Esophagus squamous epithelium (tissue), 5 donors: ENCODE measurements around the gene LRRC32. TPM values are rescaled to one million over a fixed set of nuclear protein-coding genes. Genes with fewer than 3 reads are reported as not detected.

Source experiments
- DNase-seq: peaks from one replicate; lab custom pipeline; 2025; lab: John Stamatoyannopoulos, UW
- H3K27ac ChIP-seq, 4 donors: fragments of 200-600 bp; sonication (generic); one replicate each; pipeline ENCODE4 v1.5.1; 2016 to 2019; ENCODE audit warnings: mild to moderate bottlenecking in 1 of 4
- H3K27me3 ChIP-seq, 4 donors: fragments of 200-600 bp; sonication (generic); 1 replicate in 3 of 4; 2 replicates in 1 of 4; pipeline versions ENCODE4 v1.5.1 to v1.6.0; 2017 to 2021; ENCODE audit warnings: antibody characterized with exemption in 1 of 4
- H3K36me3 ChIP-seq, 3 donors: fragments of 200-600 bp; sonication (generic); one replicate each; pipeline ENCODE4 v1.5.1; 2016 to 2019
- H3K4me1 ChIP-seq, 3 donors: fragments of 200-600 bp; sonication (generic); one replicate each; pipeline ENCODE4 v1.5.1; 2017 to 2019
- H3K4me3 ChIP-seq, 4 donors: fragments of 200-600 bp; sonication (generic); 1 replicate in 3 of 4; 2 replicates in 1 of 4; pipeline ENCODE4 v1.5.1; 2016 to 2019; ENCODE audit warnings: mild to moderate bottlenecking in 2 of 4, moderate library complexity in 1 of 4
- H3K9me3 ChIP-seq, 3 donors: fragments of 200-600 bp; sonication (generic); one replicate each; pipeline ENCODE4 v1.5.1; 2016 to 2019
- POLR2A ChIP-seq, 4 donors: fragments of 450-650 bp; IDR thresholded peaks; one replicate each; pipeline ENCODE4 v1.6.1; 2017; ENCODE audit warnings: antibody characterized with exemption in 4 of 4, mild to moderate bottlenecking in 4 of 4, moderate library complexity in 3 of 4
- WGBS, 2 donors: methylation state at CpG; one replicate each; pipeline ENCODE4 v1.1.5; 2018; 5-methylcytosine and 5-hydroxymethylcytosine counted together
- intact Hi-C: fragments of 100-400 bp; cut with DNase I; formaldehyde crosslinking; loops from one replicate; pipeline ENCODE4 v1.15.0; 2022
- total RNA-seq, 4 donors: library from RNA; depleted of rRNA; stranded (reverse); fragments of >200 nt; gene quantifications; one replicate each; pipeline ENCODE4 v1.1.0, GENCODE V29; 2016
- TF ChIP-seq, protein P1 (sequence below), 6 experiments: fragments of 450-650 bp in 4 of 6; fragments of 200-600 bp in 2 of 6; sonication (generic) in 2 of 6; IDR thresholded peaks; one replicate each; pipeline ENCODE4 v1.5.1; 2016 to 2019; ENCODE audit warnings: antibody characterized with exemption in 6 of 6, mild to moderate bottlenecking in 4 of 6, moderate library complexity in 4 of 6
- donor health status: DM: yes; HTN: yes; CAD: no.

LRRC32 gene
- total RNA-seq, 4 donors from 2014 or later = 3.0 to 23.4 (median 8.5) TPM

DNA sequence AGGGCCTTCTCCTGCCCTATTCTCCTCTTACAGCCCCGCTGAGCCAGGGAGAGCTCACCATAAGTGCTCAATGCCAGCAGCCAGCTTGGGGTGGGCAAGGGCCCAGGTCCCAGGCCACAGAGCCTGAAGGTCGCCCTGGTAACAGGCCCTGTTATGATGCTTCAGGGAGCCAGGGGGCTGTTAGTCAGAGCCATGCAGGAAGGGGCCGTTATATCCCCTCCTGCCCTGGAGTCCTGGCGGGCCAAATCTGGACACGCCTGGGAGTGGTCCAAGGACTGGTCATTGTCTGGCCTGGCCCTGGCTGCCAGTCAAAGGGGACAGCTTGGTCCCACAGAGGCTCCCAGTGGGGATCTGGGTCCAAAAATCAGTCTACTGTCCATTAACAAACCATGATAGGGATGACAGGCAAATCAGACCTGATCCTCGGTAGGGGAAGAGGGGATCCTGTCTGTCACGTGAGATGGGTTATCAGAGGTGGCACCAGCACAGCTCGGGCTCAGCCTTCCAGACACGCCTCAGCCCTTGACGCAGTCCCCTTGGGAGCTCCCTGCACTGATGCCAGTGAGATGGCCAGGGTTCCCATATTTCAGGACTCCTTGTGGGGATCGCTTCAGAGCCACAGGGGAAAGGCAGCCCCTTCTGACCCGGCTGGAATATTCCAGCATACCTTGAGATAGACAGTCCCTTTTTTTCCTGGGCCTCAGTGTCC, 55.9 kb downstream of the LRRC32 start:
- no peaks in the 10 kb centered on the region for H3K36me3 ChIP-seq
- intact Hi-C loops = no loop called here
- WGBS, 2 donors = 36 to 86% methylated on average over 4 of the region's 12 CpGs
- H3K27me3 ChIP-seq = no peaks in the 10 kb centered on the region
- no peak for TF ChIP-seq POLR2A (IDR thresholded peaks at IDR 0.05)
- TF ChIP-seq, protein P1, sequence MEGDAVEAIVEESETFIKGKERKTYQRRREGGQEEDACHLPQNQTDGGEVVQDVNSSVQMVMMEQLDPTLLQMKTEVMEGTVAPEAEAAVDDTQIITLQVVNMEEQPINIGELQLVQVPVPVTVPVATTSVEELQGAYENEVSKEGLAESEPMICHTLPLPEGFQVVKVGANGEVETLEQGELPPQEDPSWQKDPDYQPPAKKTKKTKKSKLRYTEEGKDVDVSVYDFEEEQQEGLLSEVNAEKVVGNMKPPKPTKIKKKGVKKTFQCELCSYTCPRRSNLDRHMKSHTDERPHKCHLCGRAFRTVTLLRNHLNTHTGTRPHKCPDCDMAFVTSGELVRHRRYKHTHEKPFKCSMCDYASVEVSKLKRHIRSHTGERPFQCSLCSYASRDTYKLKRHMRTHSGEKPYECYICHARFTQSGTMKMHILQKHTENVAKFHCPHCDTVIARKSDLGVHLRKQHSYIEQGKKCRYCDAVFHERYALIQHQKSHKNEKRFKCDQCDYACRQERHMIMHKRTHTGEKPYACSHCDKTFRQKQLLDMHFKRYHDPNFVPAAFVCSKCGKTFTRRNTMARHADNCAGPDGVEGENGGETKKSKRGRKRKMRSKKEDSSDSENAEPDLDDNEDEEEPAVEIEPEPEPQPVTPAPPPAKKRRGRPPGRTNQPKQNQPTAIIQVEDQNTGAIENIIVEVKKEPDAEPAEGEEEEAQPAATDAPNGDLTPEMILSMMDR (IDR thresholded peaks at IDR 0.05) = no peak
- peaks cover 0 to 38% (median 23%) of the 10 kb centered on the region in 3 donors for H3K4me1 ChIP-seq
- no peaks in the 10 kb centered on the region for H3K9me3 ChIP-seq
- DNase-seq = no peak
- H3K4me3 ChIP-seq = no peak overlapping the region
- peak overlapping the region in 3 of 4 donors; percentile 7 to 80 (median 71) for H3K27ac ChIP-seq

DNA sequence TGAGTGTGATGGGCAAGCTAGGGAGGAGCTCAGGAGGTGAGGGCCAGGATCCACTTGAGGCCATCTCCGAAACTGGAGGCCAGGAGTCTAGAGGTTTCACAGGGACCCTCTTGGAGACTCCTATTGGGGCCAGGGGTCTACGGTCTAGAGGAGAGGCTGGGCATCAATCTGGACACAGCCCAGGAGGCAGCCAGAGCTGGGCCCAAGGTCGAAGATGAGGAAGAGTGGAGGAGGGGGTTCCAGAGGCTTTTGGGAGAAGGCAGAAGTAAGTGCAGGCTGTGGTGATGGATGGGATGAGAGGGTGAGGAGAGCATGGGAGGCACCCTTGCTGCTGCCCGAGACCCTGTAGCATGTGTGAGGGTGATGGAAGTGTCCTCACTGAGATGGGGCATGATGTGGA, 56.6 kb downstream of the LRRC32 start:
- no peak for TF ChIP-seq POLR2A (IDR thresholded peaks at IDR 0.05)
- TF ChIP-seq, protein P1 (IDR thresholded peaks at IDR 0.05) = no peak
- intact Hi-C loops = no loop called here
- H3K4me1 ChIP-seq = peaks cover 0 to 38% (median 23%) of the 10 kb centered on the region in 3 donors
- no peaks in the 10 kb centered on the region for H3K36me3 ChIP-seq
- H3K27me3 ChIP-seq = no peaks in the 10 kb centered on the region
- H3K4me3 ChIP-seq = no peak overlapping the region
- DNase-seq = no peak
- WGBS, 2 donors = 82 to 92% methylated on average over 4 of the region's 4 CpGs
- H3K27ac ChIP-seq = peak overlapping the region in 3 of 4 donors; percentile 7 to 80 (median 71)
- no peaks in the 10 kb centered on the region for H3K9me3 ChIP-seq

DNA sequence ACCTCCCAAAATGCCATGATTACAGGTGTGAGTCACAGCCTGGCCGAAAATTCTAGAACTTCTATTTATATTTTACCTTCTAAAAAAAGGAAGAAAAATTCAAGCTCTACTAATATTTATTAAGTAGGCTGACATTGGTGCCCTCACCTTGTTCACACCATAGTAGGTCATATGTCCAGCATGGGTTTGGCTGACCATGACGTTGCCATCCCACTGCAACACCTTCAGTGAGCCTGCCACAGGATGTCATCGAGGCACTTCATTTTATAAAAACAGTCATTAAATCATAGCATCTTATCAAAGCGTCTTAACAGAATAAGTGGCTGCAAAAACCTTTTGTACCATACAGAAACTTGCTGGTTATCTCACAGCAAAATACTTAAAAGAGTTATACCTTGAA, 58.3 kb downstream of the LRRC32 start:
- no peak for DNase-seq
- no peaks in the 10 kb centered on the region for H3K36me3 ChIP-seq
- H3K4me3 ChIP-seq = no peak overlapping the region
- H3K4me1 ChIP-seq = peaks cover 0 to 38% (median 23%) of the 10 kb centered on the region in 3 donors
- H3K27me3 ChIP-seq = no peaks in the 10 kb centered on the region
- TF ChIP-seq POLR2A (IDR thresholded peaks at IDR 0.05) = no peak
- TF ChIP-seq, protein P1 (IDR thresholded peaks at IDR 0.05) = no peak
- intact Hi-C loops = no loop called here
- WGBS, 2 donors = 71 to 93% methylated on average over 4 of the region's 4 CpGs
- H3K27ac ChIP-seq = no peak overlapping the region
- no peaks in the 10 kb centered on the region for H3K9me3 ChIP-seq

- H3K4me3 ChIP-seq = no peak overlapping the region
- H3K27ac ChIP-seq = no peak overlapping the region
- H3K4me1 ChIP-seq = peaks cover 0 to 37% (median 21%) of the 10 kb centered on the region in 3 donors
- TF ChIP-seq POLR2A (IDR thresholded peaks at IDR 0.05) = no peak
- TF ChIP-seq, protein P1 (IDR thresholded peaks at IDR 0.05) = no peak
- no peaks in the 10 kb centered on the region for H3K9me3 ChIP-seq
- intact Hi-C loops = no loop called here
- H3K36me3 ChIP-seq = no peaks in the 10 kb centered on the region
- DNase-seq = no peak
- WGBS, 2 donors = 60 to 62% methylated on average over 1 to 6 of the region's 8 CpGs
- H3K27me3 ChIP-seq = no peaks in the 10 kb centered on the region
These were observed 59.6 kb downstream of the LRRC32 start for GRCh38 chr11:76610871-76611475.

- 79 to 100% methylated on average over 2 to 4 of the region's 4 CpGs for WGBS, 2 donors
These were observed 60.2 kb downstream of the LRRC32 start for GRCh38 chr11:76610371-76610770.

More at GRCh38 chr11:76610371-76610770, 60.2 kb downstream of the LRRC32 start:
- intact Hi-C loops = no loop called here
- peaks cover 0 to 37% (median 20%) of the 10 kb centered on the region in 3 donors for H3K4me1 ChIP-seq
- no peaks in the 10 kb centered on the region for H3K27me3 ChIP-seq
- TF ChIP-seq, protein P1 (IDR thresholded peaks at IDR 0.05) = no peak
- TF ChIP-seq POLR2A (IDR thresholded peaks at IDR 0.05) = no peak
- no peaks in the 10 kb centered on the region for H3K9me3 ChIP-seq
- H3K27ac ChIP-seq = no peak overlapping the region
- no peaks in the 10 kb centered on the region for H3K36me3 ChIP-seq
- no peak overlapping the region for H3K4me3 ChIP-seq
- no peak for DNase-seq
